HG03139 (cell line): ENCODE measurements around the gene FHOD1.

ENCODE experiments used
- ATAC-seq: cut with Tn5 transposase; IDR thresholded peaks from one replicate; pipeline ENCODE4 v1.9.1; 2021; ENCODE audit not compliant: unreplicated experiment

The FHOD1 gene

DNA sequence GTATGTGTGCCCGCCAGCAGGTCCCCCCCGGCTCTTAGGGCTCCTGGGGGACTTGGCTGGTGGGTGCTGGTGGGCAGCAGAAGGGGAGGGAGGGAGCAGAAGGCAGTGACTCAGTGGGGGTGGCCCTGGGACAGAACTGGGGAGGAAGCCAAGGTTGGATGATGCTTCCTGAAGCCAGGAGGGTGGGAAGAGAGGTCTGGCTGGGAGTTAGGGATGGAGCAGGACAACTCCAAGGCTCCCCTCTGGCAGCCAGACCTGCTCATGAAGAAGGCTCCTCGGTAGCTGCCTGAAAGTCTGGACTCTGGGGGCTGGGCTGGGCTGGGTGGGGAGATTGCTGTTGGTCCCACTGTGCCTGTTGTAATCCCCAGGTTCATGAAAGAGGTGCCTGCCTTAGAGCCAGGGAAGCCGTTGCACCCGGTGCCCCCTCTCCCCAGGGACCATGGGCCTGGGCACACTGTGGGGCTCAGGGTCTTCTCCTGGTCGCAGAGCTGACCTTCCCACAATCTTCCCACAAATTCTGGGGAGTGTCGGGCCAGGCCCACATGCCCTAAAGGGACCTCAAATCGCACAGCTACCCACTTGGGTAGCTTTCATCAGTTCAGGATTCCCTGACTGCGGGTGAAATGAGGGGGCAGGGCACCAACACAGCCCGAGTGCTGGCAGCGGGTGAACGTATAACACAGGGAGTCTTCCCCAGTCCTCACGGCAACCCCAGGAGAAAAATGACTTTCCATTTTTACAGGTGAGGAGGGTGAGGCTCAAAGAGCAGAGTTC is 30.9 kb upstream of the FHOD1 start:
- ATAC-seq = no peak

GRCh38 chr16:67277294-67277998 is 30.2 kb upstream of the FHOD1 start:
- no peak for ATAC-seq

DNA sequence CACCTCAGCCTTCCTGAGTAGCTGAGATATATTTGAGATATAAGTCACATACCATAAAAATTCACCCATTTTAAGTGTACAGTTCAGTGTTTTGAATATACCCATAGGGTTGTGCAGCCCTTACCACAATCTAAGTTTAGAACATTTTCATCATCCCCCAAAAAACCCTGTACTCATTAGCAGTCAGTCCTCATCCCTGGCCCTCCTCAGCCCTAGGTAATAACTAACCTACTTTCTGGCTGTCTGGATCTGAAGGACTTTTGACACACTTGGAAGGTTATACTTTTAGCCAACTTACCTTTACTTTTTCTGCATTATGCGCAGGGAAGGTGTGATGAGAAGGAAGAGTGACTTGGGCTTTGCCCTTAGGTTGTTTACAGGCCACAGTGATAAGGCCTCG is 28.0 kb upstream of the FHOD1 start:
- ATAC-seq = no peak

- no peak for ATAC-seq
Observed at GRCh38 chr16:67271446-67271845, 24.2 kb upstream of the FHOD1 start.

- no peak for ATAC-seq
Observed at GRCh38 chr16:67270931-67271338, 23.7 kb upstream of the FHOD1 start.

DNA sequence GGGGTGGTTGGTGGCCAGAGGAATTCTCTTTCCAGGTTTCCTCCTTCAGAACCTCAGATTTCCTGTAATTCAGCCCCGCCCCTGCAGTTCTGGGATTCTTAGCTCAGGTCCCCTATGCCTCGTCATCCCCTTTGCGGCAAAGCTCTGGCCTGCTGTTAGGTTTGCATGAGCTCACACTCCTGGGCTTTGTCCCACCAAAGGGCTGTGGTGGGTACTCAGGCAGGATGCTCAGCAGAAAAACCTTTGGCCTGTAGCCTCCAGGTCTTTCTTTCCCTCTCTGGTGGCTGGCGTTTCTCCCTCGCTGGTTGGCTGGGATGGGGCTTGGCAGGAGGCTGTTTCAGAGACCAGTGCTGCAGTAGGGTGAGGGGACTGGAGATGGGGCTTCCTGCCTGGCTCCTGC is 22.5 kb upstream of the FHOD1 start:
- no peak for ATAC-seq

- no peak for ATAC-seq
Observed at GRCh38 chr16:67268136-67268579, 20.9 kb upstream of the FHOD1 start.

DNA sequence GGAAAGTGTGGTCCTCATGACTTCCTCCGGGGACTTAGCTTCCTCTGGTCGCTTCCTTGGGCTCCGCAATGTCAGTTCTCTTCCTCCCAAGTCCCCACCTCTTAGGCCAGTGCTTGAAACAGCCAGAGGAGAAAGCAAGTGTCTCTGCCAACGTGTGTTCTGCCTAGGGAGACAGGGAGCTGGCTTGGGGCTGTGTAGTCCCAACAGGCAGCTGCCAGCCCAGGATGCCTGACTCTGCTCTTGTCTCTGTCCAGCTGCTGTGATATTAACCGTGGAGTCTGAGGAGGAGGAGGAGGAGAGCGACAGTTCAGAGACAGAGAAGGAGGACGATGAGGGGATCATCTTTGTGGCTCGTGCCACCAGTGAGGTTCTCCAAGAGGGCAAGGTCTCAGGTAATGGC is 18.6 kb upstream of the FHOD1 start:
- no peak for ATAC-seq

GRCh38 chr16:67264866-67265265 is 17.6 kb upstream of the FHOD1 start:
- ATAC-seq = no peak

DNA sequence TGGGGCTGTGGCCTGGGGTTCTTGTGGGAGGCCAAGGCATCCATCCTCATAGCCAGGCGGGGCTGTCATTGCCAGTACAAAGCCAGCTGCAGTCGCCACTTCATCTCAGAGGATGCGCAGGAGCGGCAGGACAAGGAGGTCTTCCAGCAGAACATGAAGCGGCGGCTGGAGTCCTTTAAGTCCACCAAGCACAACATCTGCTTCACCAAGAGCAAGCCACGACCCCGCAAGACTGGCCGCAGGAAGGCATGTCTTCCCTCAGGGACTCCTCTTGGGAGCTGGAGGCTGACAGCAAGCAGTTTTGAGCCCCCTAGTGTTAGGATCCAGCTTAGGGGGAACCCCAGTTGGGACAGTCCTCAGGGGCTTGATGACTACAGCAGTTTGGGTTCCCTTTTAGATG is 17.0 kb upstream of the FHOD1 start:
- no peak for ATAC-seq

- ATAC-seq = no peak
Observed at GRCh38 chr16:67263201-67263600, 15.9 kb upstream of the FHOD1 start.

- ATAC-seq = no peak
Observed at GRCh38 chr16:67260426-67261063, 13.3 kb upstream of the FHOD1 start.

DNA sequence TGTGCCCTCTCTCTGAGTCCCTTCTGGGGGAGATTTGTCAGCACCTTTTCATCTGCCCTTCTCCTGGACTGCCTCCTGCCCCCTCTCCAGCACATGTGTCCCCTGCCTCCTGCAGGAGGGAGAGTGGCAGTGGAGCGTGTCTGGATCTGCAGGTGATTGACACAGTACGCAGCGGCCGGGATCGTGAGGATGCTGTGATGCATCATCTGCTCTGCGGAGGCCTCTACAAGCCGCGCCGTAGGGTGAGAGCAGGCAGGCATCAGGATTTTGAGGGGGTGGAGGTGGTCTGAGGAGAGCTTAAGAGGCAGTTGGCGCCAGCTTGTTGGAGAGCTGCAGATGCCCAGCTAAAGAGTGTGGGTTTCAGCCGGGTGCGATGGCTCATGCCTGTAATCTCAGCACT is 12.4 kb upstream of the FHOD1 start:
- no peak for ATAC-seq

DNA sequence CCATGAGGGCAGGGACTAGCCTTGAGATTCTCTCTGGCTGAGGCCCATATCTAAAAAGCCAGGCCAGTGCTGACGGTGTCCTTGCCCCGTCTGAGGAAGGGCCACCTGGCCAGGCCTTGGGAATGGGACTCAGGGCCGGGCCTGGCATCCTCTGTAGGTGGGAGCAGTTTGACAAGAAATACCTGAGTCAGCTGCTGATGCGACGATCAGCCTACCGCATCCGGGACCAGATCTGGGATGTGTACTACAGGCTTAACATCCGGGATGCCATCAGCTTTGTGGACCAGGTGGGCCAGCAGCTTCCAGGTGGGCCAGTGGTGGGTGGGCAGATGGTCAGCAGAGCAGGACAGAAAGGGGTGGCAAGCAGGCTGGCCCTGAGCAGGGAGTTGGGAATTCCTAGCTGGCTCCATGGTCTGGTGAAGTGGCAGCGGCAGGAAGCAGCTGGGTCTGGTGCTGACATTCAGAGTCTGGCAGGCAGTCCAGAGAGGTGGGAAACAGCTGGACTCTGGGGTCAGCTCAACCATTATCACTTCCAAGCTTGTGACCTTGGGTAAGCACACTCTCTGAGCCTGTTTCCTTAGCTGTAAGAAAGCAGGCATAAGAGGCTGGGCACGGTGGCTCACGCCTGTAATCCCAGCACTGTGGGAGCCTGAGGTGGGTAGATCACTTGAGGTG is 11.0 kb upstream of the FHOD1 start:
- no peak for ATAC-seq

- ATAC-seq = no peak
Observed at GRCh38 chr16:67257486-67258160, 10.3 kb upstream of the FHOD1 start.

DNA sequence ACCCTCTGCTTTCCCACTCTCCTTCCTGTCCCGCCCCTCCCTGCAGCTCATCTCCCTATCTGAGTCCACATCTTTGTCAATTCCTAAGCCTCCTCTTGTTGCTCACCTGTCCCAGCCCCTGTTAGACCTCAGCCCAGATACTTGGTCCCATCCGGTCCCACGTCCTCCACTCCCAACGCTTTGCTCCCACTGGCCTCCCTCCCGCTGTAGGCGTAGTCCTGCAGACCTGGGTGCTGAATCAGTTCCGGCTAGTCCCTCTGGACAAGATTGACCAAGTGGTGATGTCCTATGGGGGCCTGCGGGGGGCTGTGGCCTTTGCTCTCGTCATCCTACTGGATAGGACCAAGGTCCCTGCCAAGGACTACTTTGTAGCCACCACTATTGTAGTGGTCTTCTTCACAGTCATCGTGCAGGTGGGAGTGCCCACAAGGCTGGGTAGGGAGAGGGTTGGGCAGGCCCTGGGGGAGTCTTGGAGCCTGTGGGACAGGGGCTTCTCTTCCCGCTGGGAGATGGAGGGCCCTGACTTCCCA is 9.5 kb upstream of the FHOD1 start:
- ATAC-seq = no peak

- ATAC-seq = no peak
Observed at GRCh38 chr16:67255553-67256221, 8.4 kb upstream of the FHOD1 start.

DNA sequence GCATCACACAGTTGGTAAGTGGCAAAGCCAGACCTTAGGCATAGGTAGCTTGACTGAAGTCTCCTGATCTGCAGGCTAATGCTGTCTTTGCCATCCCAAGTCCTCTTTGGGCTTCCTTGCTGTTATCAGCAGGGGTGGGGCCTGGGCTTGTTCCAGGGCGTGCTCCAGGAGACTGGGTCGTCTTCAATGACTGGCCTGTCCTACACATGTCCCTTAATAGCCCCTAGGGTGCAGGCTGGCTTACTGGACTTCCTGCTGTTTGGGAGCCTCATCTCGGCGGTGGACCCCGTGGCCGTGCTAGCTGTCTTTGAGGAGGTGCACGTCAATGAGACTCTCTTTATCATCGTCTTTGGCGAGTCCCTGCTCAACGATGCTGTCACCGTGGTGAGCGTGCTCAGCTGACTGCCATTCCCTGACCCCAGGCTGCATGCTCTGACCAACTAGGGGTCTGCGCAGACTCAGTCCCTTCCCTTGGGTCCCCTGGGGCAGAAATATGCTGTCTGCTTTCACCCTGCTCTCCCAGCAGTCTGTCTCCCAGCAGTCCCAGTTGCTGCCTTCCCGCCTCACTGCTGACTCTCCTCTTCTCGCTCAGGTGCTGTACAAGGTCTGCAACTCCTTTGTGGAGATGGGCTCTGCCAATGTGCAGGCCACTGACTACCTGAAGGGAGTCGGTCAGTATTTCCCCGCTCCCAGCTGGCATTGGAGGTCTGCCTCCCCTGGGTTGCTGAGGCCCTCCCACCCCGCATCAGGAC is 7.7 kb upstream of the FHOD1 start:
- ATAC-seq = no peak
